SK-N-SH treated with all-trans-retinoic acid at 6 μM for 48 hours (cell line): Measurements from ENCODE around the gene KRTAP12-3.
A peak's percentile ranks its signal among the peaks of the same experiment; 100 is the strongest.

Experiments
- ATAC-seq: fragments of 200-7000 bp; cut with Tn5 transposase; 3 replicates; pipeline ENCODE4 v1.9.1; 2020; ENCODE audit warnings: mild to moderate bottlenecking, moderate library complexity
- ARNTL ChIP-seq: fragments of 450-650 bp; formaldehyde crosslinking; IDR thresholded peaks from 2 replicates; pipeline ENCODE4 v1.5.0; 2020; ENCODE audit warnings: low read depth, mild to moderate bottlenecking, moderate library complexity, borderline replicate concordance
- BACH2 ChIP-seq: fragments of 250-450 bp; sonication (Bioruptor Pico); IDR thresholded peaks from 2 replicates; pipeline ENCODE4 v1.9.0; 2021; ENCODE audit warnings: mild to moderate bottlenecking, borderline replicate concordance
- CSDC2 ChIP-seq: fragments of 250-450 bp; sonication (Bioruptor Pico); IDR thresholded peaks from 2 replicates; pipeline ENCODE4 v1.5.0; 2020; ENCODE audit warnings: mild to moderate bottlenecking, moderate library complexity
- CSRNP3 ChIP-seq: fragments of 250-450 bp; sonication (Bioruptor Pico); IDR thresholded peaks from 2 replicates; pipeline ENCODE4 v1.5.1; 2021; ENCODE audit warnings: mild to moderate bottlenecking, moderate library complexity
- ESRRG ChIP-seq: fragments of 250-450 bp; sonication (Bioruptor Pico); IDR thresholded peaks from 2 replicates; pipeline ENCODE4 v1.6.1; 2021; ENCODE audit warnings: mild to moderate bottlenecking
- GLIS3 ChIP-seq: fragments of 250-450 bp; sonication (Bioruptor Pico); IDR thresholded peaks from 2 replicates; pipeline ENCODE4 v1.5.0; 2020; ENCODE audit warnings: mild to moderate bottlenecking, moderate library complexity
- ISL1 ChIP-seq: fragments of 250-450 bp; sonication (Bioruptor Pico); IDR thresholded peaks from 2 replicates; pipeline ENCODE4 v2.1.2; 2022; ENCODE audit warnings: mild to moderate bottlenecking, moderate library complexity
- OSR1 ChIP-seq: fragments of 250-450 bp; sonication (Bioruptor Pico); IDR thresholded peaks from 2 replicates; pipeline ENCODE4 v1.8.0; 2022; ENCODE audit warnings: moderate library complexity, mild to moderate bottlenecking, inconsistent platforms
- POU6F1 ChIP-seq: fragments of 250-450 bp; sonication (Bioruptor Pico); IDR thresholded peaks from 2 replicates; pipeline ENCODE4 v1.8.0; 2021; ENCODE audit warnings: low read depth, mild to moderate bottlenecking, moderate library complexity, borderline replicate concordance
- PPARA ChIP-seq: fragments of 250-450 bp; sonication (Bioruptor Pico); IDR thresholded peaks from 2 replicates; pipeline ENCODE4 v1.5.0; 2020; ENCODE audit warnings: mild to moderate bottlenecking, borderline replicate concordance
- RARB ChIP-seq: fragments of 250-450 bp; sonication (Bioruptor Pico); IDR thresholded peaks from 2 replicates; pipeline ENCODE4 v1.8.0; 2021; ENCODE audit warnings: mild to moderate bottlenecking, moderate library complexity
- SNAI2 ChIP-seq: fragments of 250-450 bp; sonication (Bioruptor Pico); IDR thresholded peaks from 2 replicates; pipeline ENCODE4 v1.5.0; 2020; ENCODE audit warnings: mild to moderate bottlenecking, moderate library complexity
- TCF4 ChIP-seq: fragments of 250-450 bp; sonication (Bioruptor Pico); IDR thresholded peaks from 2 replicates; pipeline ENCODE4 v1.8.0; 2021; ENCODE audit warnings: mild to moderate bottlenecking, moderate library complexity, borderline replicate concordance
- TOX ChIP-seq: fragments of 250-450 bp; sonication (Bioruptor Pico); IDR thresholded peaks from 2 replicates; pipeline ENCODE4 v1.8.0; 2021; ENCODE audit warnings: mild to moderate bottlenecking, moderate library complexity, borderline replicate concordance
- ZC3H10 ChIP-seq: fragments of 250-450 bp; sonication (Bioruptor Pico); IDR thresholded peaks from 2 replicates; pipeline ENCODE4 v1.5.1; 2021; ENCODE audit warnings: mild to moderate bottlenecking, moderate library complexity
- ZFP30 ChIP-seq: fragments of 450-650 bp; formaldehyde crosslinking; IDR thresholded peaks from 2 replicates; pipeline ENCODE4 v1.5.0; 2022; ENCODE audit warnings: mild to moderate bottlenecking, moderate library complexity
- ZNF565 ChIP-seq: fragments of 450-650 bp; formaldehyde crosslinking; conservative IDR thresholded peaks from 2 replicates; pipeline ENCODE4 v1.5.0; 2020; ENCODE audit warnings: low read depth, mild to moderate bottlenecking, moderate library complexity
- ZNF70 ChIP-seq: fragments of 450-650 bp; formaldehyde crosslinking; IDR thresholded peaks from 2 replicates; pipeline ENCODE4 v1.5.0; 2020; ENCODE audit warnings: mild to moderate bottlenecking, moderate library complexity
- TF ChIP-seq, protein P1 (sequence below): fragments of 250-450 bp; sonication (Bioruptor Pico); IDR thresholded peaks from 2 replicates; pipeline ENCODE4 v1.8.0; 2020; ENCODE audit warnings: mild to moderate bottlenecking, moderate library complexity, borderline replicate concordance
- TF ChIP-seq, protein P2 (sequence below): fragments of 250-450 bp; sonication (Bioruptor Pico); IDR thresholded peaks from 2 replicates; pipeline ENCODE4 v1.5.0; 2020; ENCODE audit warnings: mild to moderate bottlenecking, moderate library complexity
- TF ChIP-seq, protein P3 (sequence below): fragments of 250-450 bp; sonication (Bioruptor Pico); IDR thresholded peaks from 2 replicates; pipeline ENCODE4 v1.5.1; 2020; ENCODE audit warnings: low read depth, mild to moderate bottlenecking, moderate library complexity

The KRTAP12-3 gene

DNA sequence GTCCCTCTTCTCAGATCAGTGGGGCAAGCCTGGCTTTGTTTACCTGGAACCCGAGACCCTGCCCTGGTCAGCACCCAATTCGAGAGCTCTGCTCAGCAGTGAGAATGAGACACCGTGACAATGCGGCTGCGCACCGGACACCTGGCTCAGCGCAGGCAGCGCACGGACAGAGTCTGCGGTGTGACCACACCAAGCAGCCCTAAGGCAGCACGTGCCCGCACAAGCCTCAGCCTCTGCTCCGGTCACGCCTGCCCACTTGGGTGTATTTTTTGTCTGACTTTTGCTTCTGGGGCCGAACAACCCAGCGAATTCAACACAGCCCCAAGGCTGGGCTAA is 41.2 kb upstream of the KRTAP12-3 start:
- TF ChIP-seq RARB (CRISPR knock-in tag) (no peak), ARNTL (CRISPR knock-in tag) (no peak)
- TF ChIP-seq, protein P1, sequence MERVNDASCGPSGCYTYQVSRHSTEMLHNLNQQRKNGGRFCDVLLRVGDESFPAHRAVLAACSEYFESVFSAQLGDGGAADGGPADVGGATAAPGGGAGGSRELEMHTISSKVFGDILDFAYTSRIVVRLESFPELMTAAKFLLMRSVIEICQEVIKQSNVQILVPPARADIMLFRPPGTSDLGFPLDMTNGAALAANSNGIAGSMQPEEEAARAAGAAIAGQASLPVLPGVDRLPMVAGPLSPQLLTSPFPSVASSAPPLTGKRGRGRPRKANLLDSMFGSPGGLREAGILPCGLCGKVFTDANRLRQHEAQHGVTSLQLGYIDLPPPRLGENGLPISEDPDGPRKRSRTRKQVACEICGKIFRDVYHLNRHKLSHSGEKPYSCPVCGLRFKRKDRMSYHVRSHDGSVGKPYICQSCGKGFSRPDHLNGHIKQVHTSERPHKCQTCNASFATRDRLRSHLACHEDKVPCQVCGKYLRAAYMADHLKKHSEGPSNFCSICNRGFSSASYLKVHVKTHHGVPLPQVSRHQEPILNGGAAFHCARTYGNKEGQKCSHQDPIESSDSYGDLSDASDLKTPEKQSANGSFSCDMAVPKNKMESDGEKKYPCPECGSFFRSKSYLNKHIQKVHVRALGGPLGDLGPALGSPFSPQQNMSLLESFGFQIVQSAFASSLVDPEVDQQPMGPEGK (CRISPR knock-in tag): no peak
- ATAC-seq: no peak

DNA sequence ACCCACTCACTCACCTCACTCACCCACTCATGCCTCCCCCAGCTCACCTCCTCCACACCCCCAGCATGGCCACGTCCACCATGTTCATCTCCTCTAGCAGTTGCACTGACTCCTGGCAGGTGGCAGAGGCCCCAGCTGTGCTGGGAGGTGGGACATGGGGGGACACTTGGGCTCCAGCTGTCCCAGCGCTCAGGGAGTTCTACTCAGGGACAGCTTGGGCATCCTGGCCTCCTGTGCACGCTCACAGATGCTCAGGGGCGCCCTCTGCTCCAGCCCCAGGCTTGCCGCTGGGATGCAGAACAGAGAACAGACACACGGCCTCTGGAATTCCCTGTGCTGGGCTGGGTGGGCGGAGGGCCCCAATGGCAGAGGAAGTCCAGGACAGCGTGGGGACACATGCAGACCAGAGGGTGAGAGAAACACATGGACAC is 40.6 kb upstream of the KRTAP12-3 start:
- ATAC-seq: no peak
- TF ChIP-seq ZC3H10 (CRISPR knock-in tag) (no peak), BACH2 (CRISPR knock-in tag) (no peak), TCF4 (CRISPR knock-in tag) (no peak), GLIS3 (CRISPR knock-in tag) (no peak)

DNA sequence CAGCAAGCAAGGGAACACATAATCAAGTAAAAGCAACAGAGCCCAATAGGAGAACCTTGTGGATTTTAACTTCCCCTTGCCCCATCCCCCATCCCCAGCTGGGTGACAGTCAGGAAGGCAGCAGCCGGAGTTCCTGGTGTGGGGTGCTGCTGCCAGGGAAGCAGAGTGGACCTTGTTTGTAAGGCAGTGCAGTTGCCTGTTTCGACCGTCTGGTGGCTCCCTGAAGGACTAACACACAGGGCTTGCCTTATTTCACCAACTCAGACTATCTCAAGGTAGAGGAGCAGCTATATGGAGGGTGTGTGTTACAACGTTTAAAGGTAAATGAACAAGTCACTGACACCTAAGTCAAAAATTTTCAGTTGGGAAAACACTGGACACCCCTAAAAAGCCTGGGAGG is 39.2 kb upstream of the KRTAP12-3 start:
- TF ChIP-seq ARNTL (CRISPR knock-in tag) (no peak), ISL1 (no peak), CSDC2 (CRISPR knock-in tag) (no peak), PPARA (CRISPR knock-in tag) (no peak), ZNF70 (CRISPR knock-in tag) (no peak), GLIS3 (CRISPR knock-in tag) (no peak), TOX (CRISPR knock-in tag) (no peak), OSR1 (CRISPR knock-in tag) (no peak), ZFP30 (no peak), CSRNP3 (CRISPR knock-in tag) (no peak), SNAI2 (CRISPR knock-in tag) (no peak), ZNF565 (CRISPR knock-in tag) (no peak), ESRRG (CRISPR knock-in tag) (no peak), ZC3H10 (CRISPR knock-in tag) (no peak), POU6F1 (CRISPR knock-in tag) (no peak), RARB (CRISPR knock-in tag) (no peak), BACH2 (CRISPR knock-in tag) (no peak)
- TF ChIP-seq, protein P2, sequence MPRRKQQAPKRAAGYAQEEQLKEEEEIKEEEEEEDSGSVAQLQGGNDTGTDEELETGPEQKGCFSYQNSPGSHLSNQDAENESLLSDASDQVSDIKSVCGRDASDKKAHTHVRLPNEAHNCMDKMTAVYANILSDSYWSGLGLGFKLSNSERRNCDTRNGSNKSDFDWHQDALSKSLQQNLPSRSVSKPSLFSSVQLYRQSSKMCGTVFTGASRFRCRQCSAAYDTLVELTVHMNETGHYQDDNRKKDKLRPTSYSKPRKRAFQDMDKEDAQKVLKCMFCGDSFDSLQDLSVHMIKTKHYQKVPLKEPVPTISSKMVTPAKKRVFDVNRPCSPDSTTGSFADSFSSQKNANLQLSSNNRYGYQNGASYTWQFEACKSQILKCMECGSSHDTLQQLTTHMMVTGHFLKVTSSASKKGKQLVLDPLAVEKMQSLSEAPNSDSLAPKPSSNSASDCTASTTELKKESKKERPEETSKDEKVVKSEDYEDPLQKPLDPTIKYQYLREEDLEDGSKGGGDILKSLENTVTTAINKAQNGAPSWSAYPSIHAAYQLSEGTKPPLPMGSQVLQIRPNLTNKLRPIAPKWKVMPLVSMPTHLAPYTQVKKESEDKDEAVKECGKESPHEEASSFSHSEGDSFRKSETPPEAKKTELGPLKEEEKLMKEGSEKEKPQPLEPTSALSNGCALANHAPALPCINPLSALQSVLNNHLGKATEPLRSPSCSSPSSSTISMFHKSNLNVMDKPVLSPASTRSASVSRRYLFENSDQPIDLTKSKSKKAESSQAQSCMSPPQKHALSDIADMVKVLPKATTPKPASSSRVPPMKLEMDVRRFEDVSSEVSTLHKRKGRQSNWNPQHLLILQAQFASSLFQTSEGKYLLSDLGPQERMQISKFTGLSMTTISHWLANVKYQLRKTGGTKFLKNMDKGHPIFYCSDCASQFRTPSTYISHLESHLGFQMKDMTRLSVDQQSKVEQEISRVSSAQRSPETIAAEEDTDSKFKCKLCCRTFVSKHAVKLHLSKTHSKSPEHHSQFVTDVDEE (CRISPR knock-in tag): no peak
- peak; percentile 51; the same call in 1 of the 3 replicates for ATAC-seq

DNA sequence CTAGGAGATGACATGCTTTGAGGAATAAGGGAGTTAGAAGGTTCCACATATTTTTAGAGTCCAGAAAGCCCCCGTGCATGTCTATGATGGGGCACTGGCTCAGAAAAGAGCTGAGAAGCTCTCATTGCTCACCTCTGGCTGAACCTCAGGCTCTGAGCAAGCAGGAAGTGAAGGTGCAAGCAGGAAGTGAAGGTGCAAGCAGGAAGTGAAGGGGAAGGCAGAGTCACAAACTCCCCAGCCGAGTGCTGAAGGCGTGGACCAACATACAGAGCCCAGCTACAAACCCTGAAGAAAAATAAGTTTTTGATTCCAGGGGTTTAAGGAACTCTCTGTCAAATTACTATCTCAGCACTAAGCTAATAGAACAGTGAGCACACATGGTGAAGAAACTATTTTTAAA is 38.8 kb upstream of the KRTAP12-3 start:
- TF ChIP-seq PPARA (CRISPR knock-in tag) (no peak), ZNF565 (CRISPR knock-in tag) (no peak), GLIS3 (CRISPR knock-in tag) (no peak), ZNF70 (CRISPR knock-in tag) (no peak), CSRNP3 (CRISPR knock-in tag) (no peak), POU6F1 (CRISPR knock-in tag) (no peak), ESRRG (CRISPR knock-in tag) (no peak), ZFP30 (no peak), ARNTL (CRISPR knock-in tag) (no peak)
- TF ChIP-seq, protein P3, sequence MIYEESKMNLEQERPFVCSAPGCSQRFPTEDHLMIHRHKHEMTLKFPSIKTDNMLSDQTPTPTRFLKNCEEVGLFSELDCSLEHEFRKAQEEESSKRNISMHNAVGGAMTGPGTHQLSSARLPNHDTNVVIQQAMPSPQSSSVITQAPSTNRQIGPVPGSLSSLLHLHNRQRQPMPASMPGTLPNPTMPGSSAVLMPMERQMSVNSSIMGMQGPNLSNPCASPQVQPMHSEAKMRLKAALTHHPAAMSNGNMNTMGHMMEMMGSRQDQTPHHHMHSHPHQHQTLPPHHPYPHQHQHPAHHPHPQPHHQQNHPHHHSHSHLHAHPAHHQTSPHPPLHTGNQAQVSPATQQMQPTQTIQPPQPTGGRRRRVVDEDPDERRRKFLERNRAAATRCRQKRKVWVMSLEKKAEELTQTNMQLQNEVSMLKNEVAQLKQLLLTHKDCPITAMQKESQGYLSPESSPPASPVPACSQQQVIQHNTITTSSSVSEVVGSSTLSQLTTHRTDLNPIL (CRISPR knock-in tag): no peak
- ATAC-seq: no peak
